ENCODE results near the gene SLC16A10.

Gene SLC16A10

DNA sequence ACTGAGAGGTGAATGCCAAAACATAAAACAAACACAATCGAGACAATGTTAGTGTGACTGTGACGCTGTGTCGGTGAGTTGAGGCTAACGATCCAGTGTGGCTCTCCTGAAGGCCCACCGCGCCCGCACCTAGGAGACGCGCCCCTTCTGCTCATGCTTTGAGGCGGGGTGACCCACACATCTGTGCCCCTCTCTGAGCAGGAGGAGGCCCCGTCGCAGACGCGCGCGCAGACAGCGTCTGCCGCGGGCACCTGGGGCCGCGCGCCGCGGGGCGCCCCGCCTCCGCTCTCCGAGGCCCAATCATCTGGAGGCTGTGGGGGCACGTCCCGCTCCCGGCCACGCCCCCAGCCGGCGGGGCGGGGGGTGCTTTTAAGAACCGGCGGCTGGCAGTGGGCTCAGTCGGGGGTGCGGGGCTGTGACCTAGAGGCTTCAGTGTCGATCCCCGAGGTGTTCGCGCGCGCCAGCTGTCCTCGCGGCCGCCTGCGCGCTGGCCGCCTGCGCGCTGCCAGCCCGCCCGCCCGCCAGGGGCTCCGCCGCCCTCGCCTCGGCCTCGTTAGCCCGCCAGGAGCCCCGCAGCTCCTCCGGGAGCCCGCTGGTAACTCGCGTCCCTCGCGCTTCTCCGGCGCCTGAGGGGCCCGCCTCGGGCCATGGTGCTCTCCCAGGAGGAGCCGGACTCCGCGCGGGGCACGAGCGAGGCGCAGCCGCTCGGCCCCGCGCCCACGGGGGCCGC, at the start of gene SLC16A10:
Gene SLC16A10, plus strand, starts transcription at position 398 of the 730 bp plus-strand sequence. Its CDS starts 250 bp downstream, at position 648.
- no peak for DNase-seq (ENCODE audit: extremely low read depth, low read depth)
- TF ChIP-seq CTCF (IDR thresholded peaks at IDR 0.05; ENCODE audit: low read depth, low read length): no peak

GRCh38 chr6:111038534-111039252, 48.6 kb upstream of the SLC16A10 start:
- no peak for DNase-seq (ENCODE audit: extremely low read depth, low read depth)
- TF ChIP-seq CTCF (IDR thresholded peaks at IDR 0.05; ENCODE audit: low read depth, low read length): no peak

- no peak for TF ChIP-seq CTCF (IDR thresholded peaks at IDR 0.05; ENCODE audit: low read depth, low read length)
- no peak for DNase-seq (ENCODE audit: extremely low read depth, low read depth)
These were observed 45.4 kb upstream of the SLC16A10 start for GRCh38 chr6:111041917-111042316.

GRCh38 chr6:111047244-111047643, 40.1 kb upstream of the SLC16A10 start:
- no peak for TF ChIP-seq CTCF (IDR thresholded peaks at IDR 0.05; ENCODE audit: low read depth, low read length)
- DNase-seq (ENCODE audit: extremely low read depth, low read depth): no peak

GRCh38 chr6:111050261-111051023, 36.9 kb upstream of the SLC16A10 start:
- TF ChIP-seq CTCF (IDR thresholded peaks at IDR 0.05; ENCODE audit: low read depth, low read length): no peak
- no peak for DNase-seq (ENCODE audit: extremely low read depth, low read depth)

- DNase-seq (ENCODE audit: extremely low read depth, low read depth): no peak
- no peak for TF ChIP-seq CTCF (IDR thresholded peaks at IDR 0.05; ENCODE audit: low read depth, low read length)
These were observed 35.1 kb upstream of the SLC16A10 start for GRCh38 chr6:111052171-111052570.

Data from AG09319 (cell line).